ENCODE measurements around the gene POLE. TPM values are rescaled to one million over a fixed set of nuclear protein-coding genes. Genes with fewer than 3 reads are reported as not detected.

POLE gene
- total RNA-seq, 2 donors from 2014 or later = 12.5 to 36.9 TPM

GRCh38 chr12:132718644-132719043, 31.5 kb upstream of the POLE start:
- peak; percentile 22 for ATAC-seq
- no peak overlapping the region for H3K4me3 ChIP-seq
- intact Hi-C loops (cut with DNase I) = no loop called here
- H3K27ac ChIP-seq = no peak overlapping the region
- DNase-seq = no peak
- H3K4me1 ChIP-seq = no peaks in the 10 kb centered on the region
- no peaks in the 10 kb centered on the region for H3K9me3 ChIP-seq
- H3K27me3 ChIP-seq = no peaks in the 10 kb centered on the region
- WGBS, 2 donors = 88 to 97% methylated on average over 17 to 21 of the region's 21 CpGs
- peaks cover 11 to 19% of the 10 kb centered on the region in 2 donors for H3K36me3 ChIP-seq (replicated peaks in 1 of 2; ENCODE audit: insufficient read depth in 1 of 2, low read depth in 2 of 2)
- TF ChIP-seq POLR2A (IDR thresholded peaks at IDR 0.05) (no peak), CTCF (IDR thresholded peaks at IDR 0.05) (no peak)

GRCh38 chr12:132717531-132718387, 30.6 kb upstream of the POLE start:
- H3K9me3 ChIP-seq = no peaks in the 10 kb centered on the region
- DNase-seq = no peak
- H3K4me3 ChIP-seq = no peak overlapping the region
- intact Hi-C loops (cut with DNase I) = no loop called here
- H3K36me3 ChIP-seq (replicated peaks in 1 of 2; ENCODE audit: insufficient read depth in 1 of 2, low read depth in 2 of 2) = peaks cover 11 to 19% of the 10 kb centered on the region in 2 donors
- TF ChIP-seq CTCF (IDR thresholded peaks at IDR 0.05) = no peak
- TF ChIP-seq POLR2A (IDR thresholded peaks at IDR 0.05) = no peak
- 94 to 97% methylated on average over 40 to 42 of the region's 61 CpGs for WGBS, 2 donors
- no peak for ATAC-seq
- no peak overlapping the region for H3K27ac ChIP-seq
- no peaks in the 10 kb centered on the region for H3K27me3 ChIP-seq
- peaks cover 8% of the 10 kb centered on the region for H3K4me1 ChIP-seq

GRCh38 chr12:132717011-132717410, 29.9 kb upstream of the POLE start:
- no peak for ATAC-seq
- Histone ChIP-seq H3K36me3 (replicated peaks in 1 of 2; ENCODE audit: insufficient read depth in 1 of 2, low read depth in 2 of 2) (peaks cover 11 to 19% of the 10 kb centered on the region in 2 donors), H3K27ac (no peak overlapping the region)

GRCh38 chr12:132716356-132716755, 29.2 kb upstream of the POLE start:
- no peak for TF ChIP-seq POLR2A (IDR thresholded peaks at IDR 0.05)
- no peak for TF ChIP-seq CTCF (IDR thresholded peaks at IDR 0.05)

More at GRCh38 chr12:132717011-132717410, 29.9 kb upstream of the POLE start:
- intact Hi-C loops (cut with DNase I) = no loop called here
- TF ChIP-seq POLR2A (IDR thresholded peaks at IDR 0.05) = no peak
- no peak for TF ChIP-seq CTCF (IDR thresholded peaks at IDR 0.05)
- Histone ChIP-seq H3K27me3 (no peaks in the 10 kb centered on the region), H3K9me3 (no peaks in the 10 kb centered on the region), H3K4me3 (no peak overlapping the region), H3K4me1 (peaks cover 16% of the 10 kb centered on the region)
- DNase-seq = no peak
- WGBS, 2 donors = 87 to 96% methylated on average over 11 to 12 of the region's 17 CpGs

More at GRCh38 chr12:132716356-132716755, 29.2 kb upstream of the POLE start:
- 89 to 96% methylated on average over 11 of the region's 11 CpGs for WGBS, 2 donors
- DNase-seq (no peak), ATAC-seq (no peak)
- Histone ChIP-seq H3K4me3 (no peak overlapping the region), H3K9me3 (no peaks in the 10 kb centered on the region), H3K27me3 (no peaks in the 10 kb centered on the region), H3K27ac (no peak overlapping the region), H3K36me3 (replicated peaks in 1 of 2; ENCODE audit: insufficient read depth in 1 of 2, low read depth in 2 of 2) (peaks cover 6 to 16% of the 10 kb centered on the region in 2 donors), H3K4me1 (peaks cover 21% of the 10 kb centered on the region)
- intact Hi-C loops (cut with DNase I) = no loop called here

All from body of pancreas (tissue), 4 donors.